Measurements from ENCODE around the gene CELF4. TPM values are rescaled to one million over a fixed set of nuclear protein-coding genes. Genes with fewer than 3 reads are reported as not detected.
A peak's percentile ranks its signal among the peaks of the same experiment; 100 is the strongest.

CELF4 gene
- polyA plus RNA-seq, 1 donor (not counting 4 experiments of a cell fraction or from before 2014, with no cell fraction given): not detected

- Histone ChIP-seq H3K9me1 (ENCODE audit: control insufficient read depth, extremely low read depth, insufficient read depth, low read length) (no peaks in the 10 kb centered on the region), H4K20me1 (ENCODE audit: control insufficient read depth, extremely low read depth, insufficient read depth, low read length) (no peaks in the 10 kb centered on the region), H3K4me2 (ENCODE audit: control insufficient read depth, extremely low read depth, insufficient read depth, low read depth, low read length) (no peak overlapping the region), H3K4me1 (ENCODE audit: control insufficient read depth, extremely low read depth, insufficient read depth, low read length) (peaks cover 4% of the 10 kb centered on the region), H3K4me3 (ENCODE audit: control insufficient read depth in 2 of 3, extremely low read depth in 1 of 3, insufficient read depth in 2 of 3, low read depth in 1 of 3, low read length in 3 of 3) (no peak overlapping the region), H3K9ac (ENCODE audit: control insufficient read depth, extremely low read depth, insufficient read depth, low read length) (no peak overlapping the region), H2AFZ (ENCODE audit: control insufficient read depth, low read length) (no peak overlapping the region), H3K27me3 (ENCODE audit: control insufficient read depth, extremely low read depth, insufficient read depth, low read length) (no peaks in the 10 kb centered on the region), H3K79me2 (ENCODE audit: control insufficient read depth, insufficient read depth, low read length) (no peaks in the 10 kb centered on the region), H3K9me3 (ENCODE audit: control insufficient read depth, low read depth, low read length) (no peaks in the 10 kb centered on the region), H3K27ac (ENCODE audit: control insufficient read depth, insufficient read depth, low read length) (no peak overlapping the region), H3K36me3 (ENCODE audit: control insufficient read depth in 2 of 2, extremely low read depth in 1 of 2, insufficient read depth in 2 of 2, low read length in 2 of 2) (no peaks in the 10 kb centered on the region)
- TF ChIP-seq CTCF (optimal IDR thresholded peaks at IDR 0.05 in 1 of 3, IDR thresholded peaks at IDR 0.05 in 1 of 3, conservative IDR thresholded peaks at IDR 0.05 in 1 of 3; ENCODE audit: extremely low read depth in 1 of 3, insufficient read depth in 2 of 3, low read length in 3 of 3): peak in 1 of 3 experiments; percentile 16
- no peak for TF ChIP-seq EZH2 (IDR thresholded peaks at IDR 0.05; ENCODE audit: low read length)
- dilution Hi-C loops (cut with MboI; ENCODE audit: extremely low pct_ligation_motif_present, low sequenced_read_pairs): no loop called here
- DNase-seq (ENCODE audit: low read depth, low spot score) (no peak), FAIRE-seq (no peak)
Measured at GRCh38 chr18:37430357-37431076, 135.1 kb downstream of the CELF4 start.

GRCh38 chr18:37429791-37430190 lies 135.8 kb downstream of the CELF4 start:
- no peaks in the 10 kb centered on the region for H4K20me1 ChIP-seq (ENCODE audit: control insufficient read depth, extremely low read depth, insufficient read depth, low read length)
- no peak for DNase-seq (ENCODE audit: low read depth, low spot score)
- no peak overlapping the region for H3K4me2 ChIP-seq (ENCODE audit: control insufficient read depth, extremely low read depth, insufficient read depth, low read depth, low read length)
- H3K27me3 ChIP-seq (ENCODE audit: control insufficient read depth, extremely low read depth, insufficient read depth, low read length): no peaks in the 10 kb centered on the region
- no peaks in the 10 kb centered on the region for H3K79me2 ChIP-seq (ENCODE audit: control insufficient read depth, insufficient read depth, low read length)
- H3K36me3 ChIP-seq (ENCODE audit: control insufficient read depth in 2 of 2, extremely low read depth in 1 of 2, insufficient read depth in 2 of 2, low read length in 2 of 2): no peaks in the 10 kb centered on the region
- H3K27ac ChIP-seq (ENCODE audit: control insufficient read depth, insufficient read depth, low read length): no peak overlapping the region
- H3K4me3 ChIP-seq (ENCODE audit: control insufficient read depth in 2 of 3, extremely low read depth in 1 of 3, insufficient read depth in 2 of 3, low read depth in 1 of 3, low read length in 3 of 3): no peak overlapping the region
- H2AFZ ChIP-seq (ENCODE audit: control insufficient read depth, low read length): no peak overlapping the region
- no peak overlapping the region for H3K9ac ChIP-seq (ENCODE audit: control insufficient read depth, extremely low read depth, insufficient read depth, low read length)
- H3K4me1 ChIP-seq (ENCODE audit: control insufficient read depth, extremely low read depth, insufficient read depth, low read length): no peaks in the 10 kb centered on the region
- no peaks in the 10 kb centered on the region for H3K9me3 ChIP-seq (ENCODE audit: control insufficient read depth, low read depth, low read length)
- dilution Hi-C loops (cut with MboI; ENCODE audit: extremely low pct_ligation_motif_present, low sequenced_read_pairs): no loop called here
- no peaks in the 10 kb centered on the region for H3K9me1 ChIP-seq (ENCODE audit: control insufficient read depth, extremely low read depth, insufficient read depth, low read length)
- no peak for FAIRE-seq
- no peak for TF ChIP-seq EZH2 (IDR thresholded peaks at IDR 0.05; ENCODE audit: low read length)
- TF ChIP-seq CTCF (optimal IDR thresholded peaks at IDR 0.05 in 1 of 3, IDR thresholded peaks at IDR 0.05 in 1 of 3, conservative IDR thresholded peaks at IDR 0.05 in 1 of 3; ENCODE audit: extremely low read depth in 1 of 3, insufficient read depth in 2 of 3, low read length in 3 of 3): no peak

All from keratinocyte (primary cell).